Coronary artery (tissue), 2 donors: Measurements from ENCODE around the gene TRMT112.

Source experiments
- DNase-seq: peaks from one replicate; pipeline ENCODE4 v3.0.0-alpha.2; 2017; ENCODE audit warnings: low spot score
- H3K27ac ChIP-seq, 2 donors: fragments of 200-600 bp; sonication (generic); one replicate each; pipeline ENCODE4 v1.5.1; 2016 to 2019
- H3K4me3 ChIP-seq: fragments of 200-600 bp; sonication (generic); 2 replicates; pipeline ENCODE4 v1.5.1; 2016; ENCODE audit warnings: mild to moderate bottlenecking, moderate library complexity
- TF ChIP-seq, protein P1 (sequence below): fragments of 200-600 bp; sonication (generic); IDR thresholded peaks from one replicate; pipeline ENCODE4 v1.5.1; 2019; ENCODE audit warnings: antibody characterized with exemption

The TRMT112 gene

DNA sequence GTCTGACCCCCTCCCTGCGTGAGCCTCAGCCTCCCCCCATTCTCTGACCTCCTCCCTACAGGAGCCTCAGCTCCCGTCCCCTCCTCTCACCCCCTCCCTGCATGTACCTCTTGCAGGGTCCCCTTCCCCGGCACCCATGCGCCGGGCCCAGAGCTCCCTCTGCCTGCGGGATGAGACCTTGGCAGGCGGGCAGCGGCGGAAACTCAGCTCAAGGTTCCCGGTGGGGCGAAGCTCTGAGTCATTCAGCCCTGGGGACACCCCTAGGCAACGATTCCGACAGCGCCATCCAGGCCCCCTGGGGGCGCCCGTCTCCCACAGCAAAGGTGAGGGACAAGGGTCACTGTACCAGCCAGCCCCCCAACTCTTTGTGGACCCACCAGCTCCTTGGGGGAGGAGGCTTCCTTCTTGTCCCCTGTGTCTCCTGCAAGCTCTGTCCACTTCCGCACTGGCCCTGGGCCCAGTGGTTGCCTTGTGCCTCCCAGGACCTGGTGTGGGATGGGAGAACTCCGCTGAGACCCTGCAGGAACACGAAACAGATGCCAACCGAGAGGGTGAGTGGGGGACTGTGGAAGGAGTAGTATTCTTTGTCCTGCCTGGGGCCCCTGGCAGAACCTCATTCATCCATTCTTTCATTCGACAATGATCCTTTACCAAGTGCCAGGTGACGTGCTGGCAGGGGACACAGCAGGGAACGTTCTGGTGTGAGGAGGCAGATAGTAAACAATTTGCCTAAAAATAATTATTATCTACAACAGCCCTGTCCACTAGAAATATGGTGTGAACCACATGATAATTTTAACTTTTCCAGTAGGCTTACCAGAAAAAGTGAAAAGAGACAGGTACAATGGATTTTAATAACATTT is 38.0 kb upstream of the TRMT112 start:
- TF ChIP-seq, protein P1, sequence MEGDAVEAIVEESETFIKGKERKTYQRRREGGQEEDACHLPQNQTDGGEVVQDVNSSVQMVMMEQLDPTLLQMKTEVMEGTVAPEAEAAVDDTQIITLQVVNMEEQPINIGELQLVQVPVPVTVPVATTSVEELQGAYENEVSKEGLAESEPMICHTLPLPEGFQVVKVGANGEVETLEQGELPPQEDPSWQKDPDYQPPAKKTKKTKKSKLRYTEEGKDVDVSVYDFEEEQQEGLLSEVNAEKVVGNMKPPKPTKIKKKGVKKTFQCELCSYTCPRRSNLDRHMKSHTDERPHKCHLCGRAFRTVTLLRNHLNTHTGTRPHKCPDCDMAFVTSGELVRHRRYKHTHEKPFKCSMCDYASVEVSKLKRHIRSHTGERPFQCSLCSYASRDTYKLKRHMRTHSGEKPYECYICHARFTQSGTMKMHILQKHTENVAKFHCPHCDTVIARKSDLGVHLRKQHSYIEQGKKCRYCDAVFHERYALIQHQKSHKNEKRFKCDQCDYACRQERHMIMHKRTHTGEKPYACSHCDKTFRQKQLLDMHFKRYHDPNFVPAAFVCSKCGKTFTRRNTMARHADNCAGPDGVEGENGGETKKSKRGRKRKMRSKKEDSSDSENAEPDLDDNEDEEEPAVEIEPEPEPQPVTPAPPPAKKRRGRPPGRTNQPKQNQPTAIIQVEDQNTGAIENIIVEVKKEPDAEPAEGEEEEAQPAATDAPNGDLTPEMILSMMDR, result peak; percentile 48
- H3K4me3 ChIP-seq, result peak overlapping the region; percentile 68
- H3K27ac ChIP-seq, result peak overlapping the region in 1 of 2 donors; percentile 49
- DNase-seq, result peak; percentile 87

GRCh38 chr11:64353715-64354506 is 36.6 kb upstream of the TRMT112 start:
- Histone ChIP-seq H3K27ac (no peak overlapping the region), H3K4me3 (no peak overlapping the region)
- no peak for DNase-seq
- TF ChIP-seq, protein P1, result no peak

DNA sequence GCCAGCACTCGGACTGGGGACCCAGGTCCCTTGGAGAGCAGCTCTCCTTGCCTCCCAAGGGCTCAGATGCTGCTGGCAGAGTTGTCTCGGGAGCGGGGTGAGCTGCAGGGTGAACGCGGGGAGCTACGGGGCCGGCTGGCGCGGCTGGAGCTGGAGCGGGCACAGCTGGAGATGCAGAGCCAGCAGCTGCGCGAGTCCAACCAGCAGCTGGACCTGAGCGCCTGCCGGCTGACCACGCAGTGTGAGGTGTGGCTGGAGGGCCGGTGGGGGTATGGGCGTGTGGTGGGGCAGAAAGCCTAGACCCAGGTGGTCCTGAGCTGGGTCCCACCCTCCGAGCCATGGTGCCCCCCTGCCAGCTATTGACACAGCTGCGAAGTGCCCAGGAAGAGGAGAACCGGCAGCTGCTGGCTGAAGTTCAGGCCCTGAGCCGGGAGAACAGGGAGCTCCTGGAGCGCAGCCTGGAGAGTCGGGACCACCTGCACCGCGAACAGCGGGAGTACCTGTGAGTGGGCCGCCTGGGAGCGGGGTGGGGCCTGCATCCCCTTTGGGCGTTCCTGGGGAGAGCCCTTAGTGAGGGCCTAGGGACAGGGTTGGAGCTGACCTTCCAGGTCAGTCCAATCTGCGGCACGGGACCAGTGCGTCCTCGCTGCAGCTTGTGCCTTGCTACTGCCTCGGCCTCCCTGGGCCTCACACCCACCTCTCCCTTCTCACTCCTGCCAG is 35.8 kb upstream of the TRMT112 start:
- no peak overlapping the region for H3K27ac ChIP-seq
- peak; percentile 69 for DNase-seq

GRCh38 chr11:64352099-64352994 is 35.0 kb upstream of the TRMT112 start:
- H3K4me3 ChIP-seq, result no peak overlapping the region
- peak; percentile 70 for DNase-seq
- no peak overlapping the region for H3K27ac ChIP-seq
- TF ChIP-seq, protein P1, result no peak

More for the DNA sequence above, 35.8 kb upstream of the TRMT112 start:
- TF ChIP-seq, protein P1, result no peak
- H3K4me3 ChIP-seq, result no peak overlapping the region

DNA sequence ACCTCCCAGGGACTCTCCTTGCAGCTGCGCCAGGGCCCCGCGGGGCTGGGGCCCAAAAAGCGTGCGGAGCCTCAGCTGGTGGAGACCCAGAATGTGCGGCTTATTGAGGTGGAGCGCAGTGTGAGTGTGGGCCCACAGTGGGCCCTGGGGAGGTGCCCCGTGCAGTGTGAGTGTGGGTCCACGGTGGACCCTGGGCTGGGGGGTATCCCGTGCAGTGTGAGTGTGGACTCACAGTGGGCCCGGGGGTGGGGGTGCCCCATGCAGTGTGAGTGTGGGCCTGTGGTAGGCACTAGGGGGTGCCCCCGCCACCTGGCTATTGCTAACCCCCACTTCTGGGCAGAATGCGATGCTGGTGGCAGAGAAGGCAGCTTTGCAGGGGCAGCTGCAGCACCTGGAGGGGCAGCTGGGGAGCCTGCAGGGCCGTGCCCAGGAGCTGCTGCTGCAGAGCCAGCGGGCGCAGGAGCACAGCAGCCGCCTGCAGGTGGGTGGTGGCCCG is 33.8 kb upstream of the TRMT112 start:
- H3K27ac ChIP-seq, result no peak overlapping the region
- TF ChIP-seq, protein P1, result no peak
- DNase-seq, result no peak

DNA sequence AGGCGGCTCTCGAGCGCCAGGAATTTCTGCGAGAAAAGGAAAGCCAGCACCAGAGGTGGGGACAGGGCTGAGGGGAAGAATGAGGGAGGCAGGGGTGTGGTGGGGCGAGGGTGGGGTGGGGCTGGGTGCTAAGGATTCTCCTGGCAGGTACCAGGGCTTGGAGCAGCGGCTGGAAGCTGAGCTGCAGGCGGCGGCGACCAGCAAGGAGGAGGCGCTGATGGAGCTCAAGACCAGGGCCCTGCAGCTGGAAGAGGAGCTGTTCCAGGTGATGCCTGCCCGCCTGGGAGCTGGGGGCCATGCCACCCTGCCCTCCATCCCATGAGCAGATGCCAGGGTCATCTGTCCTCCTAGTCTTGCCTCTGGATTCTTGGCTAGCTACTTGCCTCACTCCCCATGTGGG is 32.0 kb upstream of the TRMT112 start:
- TF ChIP-seq, protein P1, result no peak
- no peak overlapping the region for H3K27ac ChIP-seq
- no peak for DNase-seq
- H3K4me3 ChIP-seq, result no peak overlapping the region

More for the DNA sequence above, 33.8 kb upstream of the TRMT112 start:
- no peak overlapping the region for H3K4me3 ChIP-seq
